HG03432 (cell line): ENCODE results near the gene SOHLH2.

ENCODE experiments used
- ATAC-seq: cut with Tn5 transposase; IDR thresholded peaks from one replicate; pipeline ENCODE4 v1.9.1; 2021; ENCODE audit warnings: mild to moderate bottlenecking, moderate library complexity; ENCODE audit not compliant: unreplicated experiment

SOHLH2 gene, protein sequence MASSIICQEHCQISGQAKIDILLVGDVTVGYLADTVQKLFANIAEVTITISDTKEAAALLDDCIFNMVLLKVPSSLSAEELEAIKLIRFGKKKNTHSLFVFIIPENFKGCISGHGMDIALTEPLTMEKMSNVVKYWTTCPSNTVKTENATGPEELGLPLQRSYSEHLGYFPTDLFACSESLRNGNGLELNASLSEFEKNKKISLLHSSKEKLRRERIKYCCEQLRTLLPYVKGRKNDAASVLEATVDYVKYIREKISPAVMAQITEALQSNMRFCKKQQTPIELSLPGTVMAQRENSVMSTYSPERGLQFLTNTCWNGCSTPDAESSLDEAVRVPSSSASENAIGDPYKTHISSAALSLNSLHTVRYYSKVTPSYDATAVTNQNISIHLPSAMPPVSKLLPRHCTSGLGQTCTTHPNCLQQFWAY

DNA sequence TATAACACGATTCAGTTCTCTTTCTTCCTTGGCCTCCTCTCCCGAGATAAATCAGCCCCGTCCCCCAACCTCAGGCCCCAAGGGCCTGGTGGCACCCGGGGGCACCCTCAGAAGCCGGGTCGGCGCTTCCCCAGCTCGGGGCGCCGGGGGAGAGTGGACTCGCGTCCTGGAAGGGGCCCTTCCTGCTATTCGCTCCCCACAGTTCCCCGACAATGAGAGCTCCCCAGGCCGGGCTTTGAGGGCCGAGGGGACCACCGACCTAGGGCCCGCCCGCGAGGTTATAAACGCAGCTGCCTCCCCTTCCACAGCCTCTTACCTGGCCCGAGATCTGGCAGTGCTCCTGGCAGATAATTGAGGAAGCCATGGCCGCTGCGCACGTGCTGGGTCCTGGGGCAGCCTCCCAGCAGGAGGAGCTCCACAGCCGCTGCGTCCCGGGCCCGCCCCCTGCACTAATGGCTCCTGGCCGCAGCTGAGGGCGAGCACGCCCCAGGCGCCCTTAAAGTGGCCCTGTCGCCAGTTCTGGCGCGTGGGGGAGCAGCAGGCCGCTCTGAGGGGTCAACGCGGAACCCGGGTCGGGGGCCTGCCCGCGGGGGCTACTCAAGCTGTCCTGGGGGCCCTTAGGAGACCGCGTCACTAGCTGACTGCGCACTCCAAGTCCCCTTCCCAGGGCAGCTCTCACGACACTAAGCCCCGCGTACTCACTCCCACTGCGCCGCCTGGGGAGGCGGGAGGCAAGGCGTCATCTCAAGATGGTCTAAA is at the start of gene SOHLH2:
TSS of gene SOHLH2 (minus strand) at position 394 of the 759 bp plus-strand sequence. CDS start at position 364, 30 bp downstream.
- ATAC-seq = no peak

DNA sequence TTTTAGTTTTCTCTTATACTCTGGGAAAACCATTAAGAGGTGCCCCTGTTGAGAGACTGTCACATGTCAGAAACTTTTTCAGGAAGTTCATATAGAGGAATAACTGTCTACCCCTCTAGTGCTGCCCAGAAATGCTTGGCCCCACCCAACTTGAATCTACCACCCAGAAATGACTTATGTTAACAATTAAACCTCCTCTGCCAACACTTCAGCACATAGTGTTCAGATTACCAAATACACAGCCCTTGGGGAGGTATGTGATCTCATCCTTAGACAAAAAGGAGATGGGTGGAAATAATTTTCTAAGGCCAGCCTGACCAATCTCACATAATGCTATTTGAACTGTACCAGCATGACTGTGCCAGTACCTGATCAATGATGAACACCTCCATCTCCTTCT is 47.6 kb upstream of the SOHLH2 start:
- no peak for ATAC-seq

DNA sequence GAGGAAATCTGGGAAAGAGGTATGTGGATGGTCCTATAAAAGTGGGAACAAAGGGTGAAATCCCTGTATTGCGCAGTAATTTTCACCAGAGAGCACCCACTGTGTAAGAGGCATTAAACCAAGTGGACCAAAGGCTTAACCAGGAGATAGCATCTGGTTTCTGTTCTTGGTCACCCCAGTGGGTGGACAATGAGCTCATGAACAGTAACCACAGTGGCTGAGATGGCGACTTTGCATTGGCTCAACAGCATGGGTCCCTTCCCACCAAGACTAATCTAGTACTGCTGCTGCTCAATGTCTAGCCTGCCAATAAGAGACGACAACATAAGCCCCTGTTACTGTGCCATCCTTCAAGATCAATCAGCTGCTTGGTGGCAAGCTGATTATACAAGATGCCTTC is 46.7 kb upstream of the SOHLH2 start:
- no peak for ATAC-seq

GRCh38 chr13:36259361-36260137 is 45.2 kb upstream of the SOHLH2 start:
- ATAC-seq = no peak

DNA sequence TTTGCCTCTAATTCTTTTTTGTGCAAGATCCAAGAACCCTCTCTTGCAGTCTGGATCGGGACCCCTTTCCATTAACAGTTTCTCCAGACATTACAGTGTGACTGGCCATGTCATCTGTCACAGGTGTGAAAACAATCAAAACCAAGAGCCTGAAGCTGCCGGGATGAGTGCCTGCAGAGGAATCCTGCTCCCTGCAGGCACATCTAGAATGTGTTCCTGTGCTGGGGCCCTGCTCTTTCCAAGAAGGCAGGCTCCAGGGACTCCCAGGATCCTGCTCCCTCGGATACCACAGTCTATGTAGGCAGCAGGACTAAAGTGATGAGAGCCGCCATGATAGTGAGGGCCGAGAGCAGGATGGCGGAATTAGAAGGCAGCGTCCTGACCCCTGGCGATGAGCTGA is 44.5 kb upstream of the SOHLH2 start:
- no peak for ATAC-seq

DNA sequence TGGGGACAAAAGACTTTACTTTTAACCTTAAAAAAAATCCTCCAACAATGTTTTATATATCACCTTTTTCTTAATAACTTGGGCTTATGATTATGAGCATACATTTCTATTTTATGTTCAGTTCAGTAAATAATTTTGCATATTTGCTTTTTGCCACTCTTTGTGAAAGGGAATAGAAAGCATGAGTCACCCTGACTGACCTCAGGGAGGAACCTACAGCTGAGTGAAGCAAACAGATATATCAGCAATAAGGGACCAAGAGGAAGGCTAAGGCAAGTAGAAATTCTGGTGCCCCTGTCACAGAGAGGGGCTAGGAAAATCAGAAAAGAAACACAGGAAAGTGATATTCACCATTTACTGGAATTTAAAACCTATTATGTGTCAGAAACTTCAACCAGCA is 37.2 kb upstream of the SOHLH2 start:
- peak; percentile 82 for ATAC-seq

DNA sequence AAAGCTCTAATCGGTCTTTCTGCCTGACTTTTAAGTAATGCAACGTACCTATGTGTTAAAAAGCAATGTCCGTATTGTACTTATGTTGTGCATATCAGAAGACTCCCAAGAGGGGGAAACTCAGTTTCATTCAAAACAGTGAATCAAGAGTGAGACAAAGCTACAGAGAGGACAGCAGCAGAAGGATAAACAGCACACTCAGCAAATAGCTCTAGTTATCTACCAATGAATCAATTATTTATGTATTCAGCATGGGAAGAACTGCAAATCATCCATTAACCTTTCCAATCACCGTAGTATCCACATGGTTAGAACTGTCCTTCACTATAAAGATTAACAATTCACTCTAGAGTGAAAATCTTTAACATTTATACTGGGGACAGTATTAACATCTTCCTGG is 36.7 kb upstream of the SOHLH2 start:
- no peak for ATAC-seq

- no peak for ATAC-seq
Observed at GRCh38 chr13:36248700-36249099, 34.3 kb upstream of the SOHLH2 start.

DNA sequence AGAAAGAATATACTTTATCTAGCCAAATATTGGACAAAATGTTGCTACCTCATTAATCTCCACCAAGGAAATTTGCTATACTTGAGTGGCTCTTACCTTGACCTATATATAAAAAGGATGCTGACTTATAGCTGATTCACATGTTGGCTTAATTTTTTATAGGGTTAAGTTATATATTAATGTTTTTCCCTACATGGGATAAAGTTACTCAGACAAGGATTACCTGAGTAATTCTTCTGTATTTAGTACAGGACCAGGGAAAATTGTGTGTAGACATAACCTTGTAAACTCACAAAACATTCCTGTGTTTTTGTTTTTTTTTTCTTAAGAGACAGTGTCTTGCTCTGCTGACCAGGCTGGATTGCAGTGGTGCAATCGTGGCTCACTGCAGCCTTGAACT is 30.6 kb upstream of the SOHLH2 start:
- no peak for ATAC-seq

- no peak for ATAC-seq
Observed at GRCh38 chr13:36244073-36244472, 29.7 kb upstream of the SOHLH2 start.

- ATAC-seq = no peak
Observed at GRCh38 chr13:36242761-36243160, 28.4 kb upstream of the SOHLH2 start.

GRCh38 chr13:36231236-36231635 is 16.9 kb upstream of the SOHLH2 start:
- no peak for ATAC-seq

GRCh38 chr13:36224730-36225129 is 10.4 kb upstream of the SOHLH2 start:
- no peak for ATAC-seq

GRCh38 chr13:36219883-36220282 is 5.5 kb upstream of the SOHLH2 start:
- no peak for ATAC-seq

DNA sequence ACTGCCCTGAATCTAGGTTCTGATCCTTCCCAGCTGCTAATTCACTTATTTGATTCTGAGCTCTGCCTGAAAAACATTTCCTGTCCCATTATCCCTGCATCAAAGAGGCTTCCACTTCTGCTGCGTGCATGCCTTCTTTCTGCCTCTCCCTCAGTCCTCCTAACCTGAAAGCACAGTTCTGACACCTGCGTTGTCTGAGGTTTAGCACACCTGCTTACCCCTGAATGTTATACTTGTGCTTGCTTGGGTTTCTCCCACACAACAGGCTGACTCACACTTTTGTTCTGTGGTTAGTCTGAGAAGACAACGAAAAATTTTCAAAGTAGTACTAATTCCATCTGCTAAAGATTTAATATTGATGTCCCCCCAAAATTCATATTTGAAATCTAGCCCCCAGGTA is 3.1 kb upstream of the SOHLH2 start:
- ATAC-seq = no peak

DNA sequence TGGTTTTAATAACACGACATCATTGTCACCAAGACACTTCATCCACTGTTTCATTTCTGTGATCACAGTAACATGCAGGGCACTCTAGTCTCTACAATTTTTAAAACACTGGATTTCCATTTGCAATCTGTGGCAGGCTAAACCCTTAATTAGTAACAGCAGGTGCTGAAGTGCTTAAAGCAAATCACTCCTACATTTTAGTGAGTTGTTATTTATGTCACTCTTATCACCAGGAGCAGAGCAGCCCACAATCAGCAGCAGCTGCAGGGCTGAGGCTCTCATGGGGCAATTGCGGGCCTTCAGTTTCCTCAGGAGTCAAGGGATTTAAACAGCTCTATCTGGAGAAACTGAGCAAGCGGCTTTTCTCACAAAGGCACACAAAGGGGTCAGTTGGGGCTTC is 1.6 kb downstream of the SOHLH2 start:
- ATAC-seq = no peak

DNA sequence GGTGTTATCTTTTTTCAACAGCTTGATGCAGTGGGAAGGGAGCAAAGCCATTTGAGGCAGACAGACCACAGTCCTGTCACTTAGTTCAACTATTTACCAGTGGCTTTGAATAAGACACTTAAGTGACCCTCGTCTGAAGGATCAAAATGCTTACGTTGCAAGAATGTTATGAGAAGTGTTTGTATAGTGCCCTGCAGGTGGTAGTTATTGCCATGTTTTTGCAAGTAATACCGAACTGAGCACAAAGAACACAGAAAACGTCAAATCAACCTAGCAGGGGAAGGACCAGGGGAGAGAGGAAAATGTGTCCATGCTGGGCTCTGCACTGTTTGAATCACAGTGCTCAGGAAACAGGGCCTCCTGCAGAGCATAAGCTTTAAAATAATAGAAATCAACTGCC is 2.8 kb downstream of the SOHLH2 start:
- ATAC-seq = no peak

- no peak for ATAC-seq
Observed at GRCh38 chr13:36210738-36211137, 3.6 kb downstream of the SOHLH2 start.

GRCh38 chr13:36207672-36208071 is 6.7 kb downstream of the SOHLH2 start:
- no peak for ATAC-seq

GRCh38 chr13:36193151-36193855 is 21.1 kb downstream of the SOHLH2 start:
- ATAC-seq = no peak

DNA sequence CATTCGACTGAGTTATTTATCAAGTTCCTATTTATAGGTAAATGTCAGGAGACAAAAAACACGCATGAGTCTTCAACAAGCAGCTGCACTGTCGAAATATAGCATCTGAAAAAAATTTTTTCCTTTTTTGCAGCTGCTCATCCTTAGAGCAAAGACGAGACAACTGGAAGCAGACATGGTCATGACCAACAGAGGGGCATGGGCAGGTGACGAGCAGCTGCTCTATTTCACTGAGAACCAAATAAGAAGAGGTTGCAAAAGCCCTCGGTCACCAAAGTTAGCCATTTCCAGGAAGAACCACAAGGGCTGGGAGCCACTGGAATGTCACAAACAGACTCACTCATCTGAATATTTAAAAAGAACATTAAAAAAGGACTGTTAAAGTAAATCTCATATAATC is 22.2 kb downstream of the SOHLH2 start:
- no peak for ATAC-seq
